Measurements from ENCODE around the gene SDK1.

Gene SDK1

GRCh38 chr7:4166340-4166739 is 865.3 kb downstream of the SDK1 start:
- Mint-ChIP-seq H3K4me3 (no peak overlapping the region), H3K36me3 (ENCODE audit: low read depth) (no peaks in the 10 kb centered on the region), H3K27me3 (no peaks in the 10 kb centered on the region), H3K27ac (no peak overlapping the region), H3K9me3 (no peaks in the 10 kb centered on the region), H3K4me1 (ENCODE audit: low read depth) (no peaks in the 10 kb centered on the region)
- intact Hi-C loops (cut with micrococcal nuclease): no loop called here

GRCh38 chr7:4166807-4167206 is 865.8 kb downstream of the SDK1 start:
- Mint-ChIP-seq H3K9me3 (no peaks in the 10 kb centered on the region), H3K4me1 (ENCODE audit: low read depth) (no peaks in the 10 kb centered on the region), H3K36me3 (ENCODE audit: low read depth) (no peaks in the 10 kb centered on the region), H3K27ac (no peak overlapping the region), H3K4me3 (no peak overlapping the region), H3K27me3 (no peaks in the 10 kb centered on the region)
- intact Hi-C loops (cut with micrococcal nuclease): no loop called here

- Mint-ChIP-seq H3K27me3 (no peaks in the 10 kb centered on the region), H3K36me3 (ENCODE audit: low read depth) (no peaks in the 10 kb centered on the region), H3K27ac (no peak overlapping the region), H3K4me1 (ENCODE audit: low read depth) (no peaks in the 10 kb centered on the region), H3K4me3 (no peak overlapping the region), H3K9me3 (no peaks in the 10 kb centered on the region)
- intact Hi-C loops (cut with micrococcal nuclease): no loop called here
Measured at GRCh38 chr7:4167385-4167910, 866.4 kb downstream of the SDK1 start.

- Mint-ChIP-seq H3K4me3 (no peak overlapping the region), H3K36me3 (ENCODE audit: low read depth) (no peaks in the 10 kb centered on the region), H3K9me3 (no peaks in the 10 kb centered on the region), H3K27me3 (no peaks in the 10 kb centered on the region), H3K4me1 (ENCODE audit: low read depth) (no peaks in the 10 kb centered on the region), H3K27ac (no peak overlapping the region)
- intact Hi-C loops (cut with micrococcal nuclease): no loop called here
Measured at GRCh38 chr7:4168041-4168440, 867.0 kb downstream of the SDK1 start.

- Mint-ChIP-seq H3K4me1 (ENCODE audit: low read depth) (no peaks in the 10 kb centered on the region), H3K36me3 (ENCODE audit: low read depth) (no peaks in the 10 kb centered on the region), H3K9me3 (no peaks in the 10 kb centered on the region), H3K27ac (no peak overlapping the region), H3K4me3 (no peak overlapping the region), H3K27me3 (no peaks in the 10 kb centered on the region)
- intact Hi-C loops (cut with micrococcal nuclease): no loop called here
Measured at GRCh38 chr7:4168541-4168940, 867.5 kb downstream of the SDK1 start.

- Mint-ChIP-seq H3K27ac (no peak overlapping the region), H3K36me3 (ENCODE audit: low read depth) (no peaks in the 10 kb centered on the region), H3K27me3 (no peaks in the 10 kb centered on the region), H3K9me3 (no peaks in the 10 kb centered on the region), H3K4me1 (ENCODE audit: low read depth) (no peaks in the 10 kb centered on the region), H3K4me3 (no peak overlapping the region)
- intact Hi-C loops (cut with micrococcal nuclease): no loop called here
Measured at GRCh38 chr7:4169455-4169854, 868.4 kb downstream of the SDK1 start.

- no peak overlapping the region for H3K27ac Mint-ChIP-seq
- intact Hi-C loops (cut with micrococcal nuclease): no loop called here
- no peaks in the 10 kb centered on the region for H3K27me3 Mint-ChIP-seq
- H3K4me1 Mint-ChIP-seq (ENCODE audit: low read depth): no peaks in the 10 kb centered on the region
- H3K9me3 Mint-ChIP-seq: no peaks in the 10 kb centered on the region
- no peaks in the 10 kb centered on the region for H3K36me3 Mint-ChIP-seq (ENCODE audit: low read depth)
- no peak overlapping the region for H3K4me3 Mint-ChIP-seq
Measured at GRCh38 chr7:4170997-4171786, 870.1 kb downstream of the SDK1 start.

GRCh38 chr7:4172883-4173282 is 871.8 kb downstream of the SDK1 start:
- H3K27ac Mint-ChIP-seq: no peak overlapping the region
- no peaks in the 10 kb centered on the region for H3K4me1 Mint-ChIP-seq (ENCODE audit: low read depth)
- intact Hi-C loops (cut with micrococcal nuclease): no loop called here
- H3K27me3 Mint-ChIP-seq: no peaks in the 10 kb centered on the region
- H3K4me3 Mint-ChIP-seq: no peak overlapping the region
- H3K9me3 Mint-ChIP-seq: no peaks in the 10 kb centered on the region
- H3K36me3 Mint-ChIP-seq (ENCODE audit: low read depth): no peaks in the 10 kb centered on the region

GRCh38 chr7:4173615-4174014 is 872.6 kb downstream of the SDK1 start:
- Mint-ChIP-seq H3K4me3 (no peak overlapping the region), H3K27ac (no peak overlapping the region)

GRCh38 chr7:4174016-4174415 is 873.0 kb downstream of the SDK1 start:
- no peaks in the 10 kb centered on the region for H3K36me3 Mint-ChIP-seq (ENCODE audit: low read depth)
- no peak overlapping the region for H3K27ac Mint-ChIP-seq
- no peaks in the 10 kb centered on the region for H3K27me3 Mint-ChIP-seq
- no peak overlapping the region for H3K4me3 Mint-ChIP-seq
- intact Hi-C loops (cut with micrococcal nuclease): no loop called here
- H3K9me3 Mint-ChIP-seq: no peaks in the 10 kb centered on the region
- H3K4me1 Mint-ChIP-seq (ENCODE audit: low read depth): no peaks in the 10 kb centered on the region

More at GRCh38 chr7:4173615-4174014, 872.6 kb downstream of the SDK1 start:
- H3K4me1 Mint-ChIP-seq (ENCODE audit: low read depth): no peaks in the 10 kb centered on the region
- H3K27me3 Mint-ChIP-seq: no peaks in the 10 kb centered on the region
- intact Hi-C loops (cut with micrococcal nuclease): no loop called here
- H3K36me3 Mint-ChIP-seq (ENCODE audit: low read depth): no peaks in the 10 kb centered on the region
- H3K9me3 Mint-ChIP-seq: no peaks in the 10 kb centered on the region

GRCh38 chr7:4174451-4174850 is 873.4 kb downstream of the SDK1 start:
- Mint-ChIP-seq H3K4me1 (ENCODE audit: low read depth) (no peaks in the 10 kb centered on the region), H3K4me3 (no peak overlapping the region)

GRCh38 chr7:4174884-4175283 is 873.8 kb downstream of the SDK1 start:
- Mint-ChIP-seq H3K36me3 (ENCODE audit: low read depth) (no peaks in the 10 kb centered on the region), H3K9me3 (peaks cover 6% of the 10 kb centered on the region), H3K27me3 (no peaks in the 10 kb centered on the region), H3K4me3 (no peak overlapping the region), H3K27ac (no peak overlapping the region), H3K4me1 (ENCODE audit: low read depth) (no peaks in the 10 kb centered on the region)
- intact Hi-C loops (cut with micrococcal nuclease): no loop called here

More at GRCh38 chr7:4174451-4174850, 873.4 kb downstream of the SDK1 start:
- no peaks in the 10 kb centered on the region for H3K27me3 Mint-ChIP-seq
- no peaks in the 10 kb centered on the region for H3K36me3 Mint-ChIP-seq (ENCODE audit: low read depth)
- peaks cover 2% of the 10 kb centered on the region for H3K9me3 Mint-ChIP-seq
- no peak overlapping the region for H3K27ac Mint-ChIP-seq
- intact Hi-C loops (cut with micrococcal nuclease): no loop called here

GRCh38 chr7:4175346-4175973 is 874.4 kb downstream of the SDK1 start:
- Mint-ChIP-seq H3K27ac (no peak overlapping the region), H3K27me3 (no peaks in the 10 kb centered on the region), H3K4me1 (ENCODE audit: low read depth) (no peaks in the 10 kb centered on the region), H3K9me3 (peaks cover 12% of the 10 kb centered on the region), H3K36me3 (ENCODE audit: low read depth) (no peaks in the 10 kb centered on the region), H3K4me3 (no peak overlapping the region)
- intact Hi-C loops (cut with micrococcal nuclease): no loop called here

- Mint-ChIP-seq H3K27ac (no peak overlapping the region), H3K4me1 (ENCODE audit: low read depth) (no peaks in the 10 kb centered on the region), H3K9me3 (peaks cover 28% of the 10 kb centered on the region), H3K36me3 (ENCODE audit: low read depth) (no peaks in the 10 kb centered on the region), H3K27me3 (no peaks in the 10 kb centered on the region), H3K4me3 (no peak overlapping the region)
- intact Hi-C loops (cut with micrococcal nuclease): no loop called here
Measured at GRCh38 chr7:4177001-4177400, 875.9 kb downstream of the SDK1 start.
